NK-92 (cell line): Measurements from ENCODE around the gene NKD1.

Experiments used
- DNase-seq: peaks from one replicate; lab custom pipeline; 2025; ENCODE audit not compliant: unreplicated experiment; lab: John Stamatoyannopoulos, UW

Gene NKD1

GRCh38 chr16:50670476-50670875 lies 122.3 kb downstream of the NKD1 start:
- no peak for DNase-seq

GRCh38 chr16:50671644-50672260 lies 123.6 kb downstream of the NKD1 start:
- no peak for DNase-seq

- no peak for DNase-seq
Measured at GRCh38 chr16:50673496-50674275, 125.5 kb downstream of the NKD1 start.

GRCh38 chr16:50674831-50675230 lies 126.6 kb downstream of the NKD1 start:
- no peak for DNase-seq

- DNase-seq: no peak
Measured at GRCh38 chr16:50675686-50676610, 127.8 kb downstream of the NKD1 start.

- no peak for DNase-seq
Measured at GRCh38 chr16:50676684-50677225, 128.6 kb downstream of the NKD1 start.

- DNase-seq: no peak
Measured at GRCh38 chr16:50677351-50677750, 129.2 kb downstream of the NKD1 start.

- no peak for DNase-seq
Measured at GRCh38 chr16:50678531-50678930, 130.3 kb downstream of the NKD1 start.

- DNase-seq: no peak
Measured at GRCh38 chr16:50679266-50679665, 131.1 kb downstream of the NKD1 start.

GRCh38 chr16:50679676-50680555 lies 131.7 kb downstream of the NKD1 start:
- DNase-seq: no peak

- DNase-seq: no peak
Measured at GRCh38 chr16:50680556-50680893, 132.3 kb downstream of the NKD1 start.

GRCh38 chr16:50681021-50681885 lies 133.1 kb downstream of the NKD1 start, which contains the start of gene SNX20:
Gene SNX20, minus strand, starts transcription at chr16:50681312. Its CDS starts 3,786 bp downstream, at chr16:50677526.
- no peak for DNase-seq

- no peak for DNase-seq
Measured at GRCh38 chr16:50683689-50684374, 135.6 kb downstream of the NKD1 start.

GRCh38 chr16:50684823-50685461 lies 136.7 kb downstream of the NKD1 start:
- no peak for DNase-seq

GRCh38 chr16:50685462-50686063 lies 137.4 kb downstream of the NKD1 start:
- DNase-seq: no peak

GRCh38 chr16:50688083-50688482 lies 139.9 kb downstream of the NKD1 start:
- no peak for DNase-seq

GRCh38 chr16:50688867-50689266 lies 140.7 kb downstream of the NKD1 start:
- DNase-seq: no peak

- DNase-seq: no peak
Measured at GRCh38 chr16:50690177-50690576, 142.0 kb downstream of the NKD1 start.
